CD14-positive monocyte (primary cell): ENCODE data around the gene RTL10. TPM values are rescaled to one million over a fixed set of nuclear protein-coding genes. Genes with fewer than 3 reads are reported as not detected.

Experiments
- DNase-seq, 3 donors: peaks; one replicate each; pipeline ENCODE4 v3.0.0-alpha.2; 2011 to 2022
- H2AFZ ChIP-seq: 2 replicates; pipeline ENCODE4 v1.6.0; 2012; ENCODE audit warnings: mild to moderate bottlenecking, low read depth, low read length, inconsistent platforms; ENCODE audit not compliant: insufficient read depth, poor library complexity, severe bottlenecking
- H3K27ac ChIP-seq, 2 donors: 1 replicate in 1 of 2; 2 replicates in 1 of 2; pipeline ENCODE4 v1.5.1; 2012 to 2013; ENCODE audit warnings: low read length in 2 of 2, control low read depth in 1 of 2, inconsistent platforms in 1 of 2, low read depth in 1 of 2, mild to moderate bottlenecking in 1 of 2
- H3K27me3 ChIP-seq, 2 donors: one replicate each; pipeline versions ENCODE4 v1.6.0 to v1.6.1; 2011 to 2013; ENCODE audit warnings: low read length in 2 of 2; ENCODE audit not compliant: control insufficient read depth in 2 of 2, insufficient read depth in 2 of 2
- H3K36me3 ChIP-seq, 2 donors: replicated peaks in 1 of 2; 1 replicate in 1 of 2; 2 replicates in 1 of 2; pipeline versions ENCODE4 v1.5.1 to v1.6.1; 2012 to 2013; ENCODE audit warnings: low read length in 2 of 2, control low read depth in 1 of 2, inconsistent platforms in 1 of 2, mild to moderate bottlenecking in 1 of 2; ENCODE audit not compliant: insufficient read depth in 2 of 2, control insufficient read depth in 1 of 2
- H3K4me1 ChIP-seq, 2 donors: 1 replicate in 1 of 2; 2 replicates in 1 of 2; pipeline versions ENCODE4 v1.5.1 to v1.6.1; 2012 to 2013; ENCODE audit warnings: low read length in 2 of 2, control low read depth in 1 of 2, inconsistent platforms in 1 of 2, mild to moderate bottlenecking in 1 of 2, moderate library complexity in 1 of 2; ENCODE audit not compliant: insufficient read depth in 2 of 2, control insufficient read depth in 1 of 2
- H3K4me2 ChIP-seq: replicated peaks from 2 replicates; pipeline ENCODE3; 2012; ENCODE audit warnings: low read length, moderate library complexity, mild to moderate bottlenecking; ENCODE audit not compliant: poor library complexity, severe bottlenecking; ENCODE audit errors: extremely low read depth
- H3K4me3 ChIP-seq, 3 experiments: fragments of 200-600 bp in 1 of 3; sonication (generic) in 1 of 3; replicated peaks in 1 of 3; 1 replicate in 2 of 3; 2 replicates in 1 of 3; pipeline ENCODE4 v1.5.1; 2011 to 2013; ENCODE audit warnings: low read length in 3 of 3, mild to moderate bottlenecking in 3 of 3, control low read depth in 2 of 3, low read depth in 2 of 3, inconsistent platforms in 1 of 3, moderate library complexity in 1 of 3
- H3K79me2 ChIP-seq: 2 replicates; pipeline ENCODE4 v1.6.0; 2012; ENCODE audit warnings: mild to moderate bottlenecking, control low read depth, inconsistent platforms, low read length, moderate library complexity; ENCODE audit not compliant: insufficient read depth
- H3K9ac ChIP-seq: 2 replicates; pipeline ENCODE4 v1.6.0; 2017; ENCODE audit warnings: low read length, mild to moderate bottlenecking; ENCODE audit not compliant: insufficient read depth, poor library complexity, severe bottlenecking
- H3K9me3 ChIP-seq, 2 donors: replicated peaks in 1 of 2; 1 replicate in 1 of 2; 2 replicates in 1 of 2; pipeline versions ENCODE4 v1.5.1 to v1.6.1; 2012 to 2013; ENCODE audit warnings: low read length in 2 of 2, control low read depth in 1 of 2; ENCODE audit not compliant: control insufficient read depth in 1 of 2, insufficient read depth in 1 of 2
- H4K20me1 ChIP-seq: 2 replicates; pipeline ENCODE4 v1.6.0; 2012; ENCODE audit warnings: mild to moderate bottlenecking, low read length, control low read depth, moderate library complexity; ENCODE audit not compliant: insufficient read depth
- H3K27ac Mint-ChIP-seq, 7 donors: one replicate each; pipeline ENCODE4 v1.8.0; 2020; ENCODE audit warnings: mild to moderate bottlenecking in 7 of 7, mixed read lengths in 7 of 7, moderate library complexity in 6 of 7, inconsistent platforms in 2 of 7
- H3K27me3 Mint-ChIP-seq, 3 donors: one replicate each; pipeline ENCODE4 v1.8.0; 2021 to 2022; ENCODE audit warnings: low read depth in 3 of 3, mild to moderate bottlenecking in 3 of 3, mixed read lengths in 3 of 3, moderate library complexity in 3 of 3, inconsistent platforms in 1 of 3
- H3K36me3 Mint-ChIP-seq, 2 donors: one replicate each; pipeline ENCODE4 v1.8.0; 2020; ENCODE audit warnings: mixed read lengths in 2 of 2, inconsistent platforms in 1 of 2, mild to moderate bottlenecking in 1 of 2
- H3K4me1 Mint-ChIP-seq: one replicate; pipeline ENCODE4 v1.8.0; 2020; ENCODE audit warnings: mild to moderate bottlenecking, mixed read lengths
- H3K4me3 Mint-ChIP-seq, 2 donors: one replicate each; pipeline ENCODE4 v1.8.0; 2020; ENCODE audit warnings: mild to moderate bottlenecking in 2 of 2, mixed read lengths in 2 of 2, moderate library complexity in 1 of 2
- H3K9me3 Mint-ChIP-seq, 7 donors: one replicate each; pipeline ENCODE4 v1.8.0; 2020 to 2022; ENCODE audit warnings: mixed read lengths in 7 of 7, mild to moderate bottlenecking in 6 of 7, moderate library complexity in 6 of 7, inconsistent platforms in 2 of 7
- WGBS: methylation state at CpG from one replicate; pipeline ENCODE4 v1.1.5; 2013; ENCODE audit warnings: missing lambda C conversion rate; ENCODE audit not compliant: insufficient coverage; 5-methylcytosine and 5-hydroxymethylcytosine counted together
- intact Hi-C, 2 donors: fragments of 100-400 bp; cut with micrococcal nuclease; formaldehyde crosslinking; loops; one replicate each; pipeline versions ENCODE4 v1.15.0 to v1.15.1; 2023
- polyA plus RNA-seq, 3 donors: library from polyadenylated mRNA; depleted of rRNA in 1 of 3; unstranded in 2 of 3; stranded (reverse) in 1 of 3; fragments of 300-500 nt in 2 of 3; fragments of >200 nt in 1 of 3; fragmentation: Illumina TruSeq in 2 of 3; gene quantifications; 1 replicate in 2 of 3; 2 replicates in 1 of 3; pipeline ENCODE4 v1.2.3, GENCODE V29; 2012 to 2021
- TF ChIP-seq, protein P1 (sequence below): fragments of 200-600 bp; IDR thresholded peaks from one replicate; pipeline ENCODE4 v1.8.0; 2022; ENCODE audit warnings: antibody characterized with exemption, mild to moderate bottlenecking

Gene RTL10
- polyA plus RNA-seq, 3 donors = 1.4 to 6.5 (median 1.5) TPM

DNA sequence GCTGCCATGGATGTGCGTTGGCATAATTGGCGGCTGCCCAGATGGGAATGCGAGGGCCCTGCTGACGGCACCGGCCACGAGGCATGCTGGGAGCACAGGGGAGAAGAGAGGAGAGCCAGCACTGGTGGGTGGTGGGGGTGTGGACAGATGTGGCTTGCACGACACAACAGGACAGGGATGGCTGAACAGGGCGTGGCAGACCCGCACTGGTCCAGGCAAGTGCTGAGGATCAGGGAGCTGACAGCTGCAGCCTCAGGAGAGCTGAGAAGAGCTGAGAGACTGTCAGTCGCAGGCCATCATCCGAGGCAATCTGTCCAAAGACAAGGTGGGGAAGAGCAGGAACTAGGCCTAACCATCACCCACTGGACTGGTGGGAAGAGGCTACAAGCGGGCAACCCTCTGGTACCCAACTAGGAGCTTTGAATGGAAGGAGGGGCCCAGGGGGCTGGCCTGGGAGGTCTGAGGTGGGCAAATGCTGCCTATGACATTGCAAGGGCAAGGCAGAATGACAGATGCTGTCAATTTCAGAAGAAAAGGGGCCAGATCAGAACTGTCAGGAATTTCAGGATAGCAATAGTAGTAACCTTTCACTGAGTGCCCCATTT, 2.4 kb downstream of the RTL10 start:
- peaks cover 0 to 4% (median 1%) of the 10 kb centered on the region in 3 donors for H3K27me3 Mint-ChIP-seq
- H3K4me3 Mint-ChIP-seq = no peak overlapping the region
- WGBS = 97% methylated on average over 12 of the region's 12 CpGs
- Histone ChIP-seq H2AFZ (no peak overlapping the region), H3K27ac (no peak overlapping the region), H3K4me3 (no peak overlapping the region), H3K36me3 (peaks cover 19 to 24% of the 10 kb centered on the region in 2 donors), H3K4me1 (peaks cover 29 to 31% of the 10 kb centered on the region in 2 donors), H3K4me2 (no peak overlapping the region), H3K27me3 (no peaks in the 10 kb centered on the region), H4K20me1 (peaks cover 6% of the 10 kb centered on the region), H3K9ac (no peak overlapping the region), H3K9me3 (no peaks in the 10 kb centered on the region), H3K79me2 (peaks cover 49% of the 10 kb centered on the region)
- intact Hi-C loops = loop anchor here (5.0 to 10.0 kb wide), 4 partner anchors 35 to 377 kb away; partner anchors contain the start of genes ARVCF (in 1 of the 2), CDC45 (in 1 of the 2), RANBP1 (in 1 of the 2) and TRMT2A (in 1 of the 2)
- peak overlapping the region in 4 of 7 donors; percentile 12 to 63 (median 62) for H3K27ac Mint-ChIP-seq
- peaks cover 28% of the 10 kb centered on the region for H3K4me1 Mint-ChIP-seq
- TF ChIP-seq, protein P1, sequence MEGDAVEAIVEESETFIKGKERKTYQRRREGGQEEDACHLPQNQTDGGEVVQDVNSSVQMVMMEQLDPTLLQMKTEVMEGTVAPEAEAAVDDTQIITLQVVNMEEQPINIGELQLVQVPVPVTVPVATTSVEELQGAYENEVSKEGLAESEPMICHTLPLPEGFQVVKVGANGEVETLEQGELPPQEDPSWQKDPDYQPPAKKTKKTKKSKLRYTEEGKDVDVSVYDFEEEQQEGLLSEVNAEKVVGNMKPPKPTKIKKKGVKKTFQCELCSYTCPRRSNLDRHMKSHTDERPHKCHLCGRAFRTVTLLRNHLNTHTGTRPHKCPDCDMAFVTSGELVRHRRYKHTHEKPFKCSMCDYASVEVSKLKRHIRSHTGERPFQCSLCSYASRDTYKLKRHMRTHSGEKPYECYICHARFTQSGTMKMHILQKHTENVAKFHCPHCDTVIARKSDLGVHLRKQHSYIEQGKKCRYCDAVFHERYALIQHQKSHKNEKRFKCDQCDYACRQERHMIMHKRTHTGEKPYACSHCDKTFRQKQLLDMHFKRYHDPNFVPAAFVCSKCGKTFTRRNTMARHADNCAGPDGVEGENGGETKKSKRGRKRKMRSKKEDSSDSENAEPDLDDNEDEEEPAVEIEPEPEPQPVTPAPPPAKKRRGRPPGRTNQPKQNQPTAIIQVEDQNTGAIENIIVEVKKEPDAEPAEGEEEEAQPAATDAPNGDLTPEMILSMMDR = no peak
- peaks cover 16 to 31% of the 10 kb centered on the region in 2 donors for H3K36me3 Mint-ChIP-seq
- peaks cover 0 to 3% (median 2%) of the 10 kb centered on the region in 7 donors for H3K9me3 Mint-ChIP-seq
- DNase-seq = no peak

DNA sequence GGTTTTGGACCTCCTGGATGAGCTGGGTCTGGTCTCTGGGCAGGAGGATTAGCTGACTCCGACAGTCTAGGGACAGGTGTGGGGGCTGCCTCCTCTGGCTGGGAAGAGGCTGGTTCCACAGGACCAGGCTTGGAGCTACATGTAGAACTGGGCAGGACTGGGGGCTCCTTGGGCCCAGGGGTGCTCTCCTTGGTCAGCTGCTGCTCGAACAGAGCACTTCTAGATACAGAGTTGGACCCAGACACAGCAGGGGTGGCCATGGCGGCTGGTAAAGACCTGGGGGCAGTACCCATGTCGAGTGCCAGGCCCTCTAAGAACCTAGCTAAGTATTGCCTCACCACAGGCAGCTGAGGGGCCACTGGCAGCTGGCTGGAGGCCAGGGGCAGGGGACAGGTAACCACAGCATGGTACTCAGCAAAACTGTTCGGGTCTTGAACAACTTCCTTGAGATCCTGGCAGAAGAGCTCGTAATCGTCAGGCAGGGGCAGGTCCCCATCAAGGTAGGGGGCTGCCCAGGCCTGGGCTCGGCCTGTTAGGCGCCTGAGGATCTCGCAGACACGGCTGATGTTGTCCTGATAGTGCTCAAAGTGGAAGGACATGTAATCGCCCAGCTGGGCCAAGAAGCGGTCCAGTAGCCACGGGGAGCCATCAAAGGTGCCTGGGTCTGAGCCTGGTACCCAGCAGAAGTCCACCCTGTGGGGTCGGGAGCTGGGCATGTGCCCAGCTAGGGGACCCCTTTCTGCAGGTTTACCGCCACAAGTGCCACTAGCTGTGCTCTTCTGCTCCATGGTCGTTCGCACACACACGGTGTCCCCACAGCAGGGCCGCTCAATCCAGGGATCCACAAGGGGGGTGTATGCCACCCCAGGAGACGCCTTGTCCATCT, 3.1 kb downstream of the RTL10 start:
- Mint-ChIP-seq H3K4me1 (peaks cover 28% of the 10 kb centered on the region), H3K4me3 (no peak overlapping the region), H3K27me3 (peaks cover 0 to 4% (median 1%) of the 10 kb centered on the region in 3 donors), H3K9me3 (peaks cover 0 to 7% (median 3%) of the 10 kb centered on the region in 7 donors), H3K36me3 (peaks cover 16 to 31% of the 10 kb centered on the region in 2 donors), H3K27ac (peak overlapping the region in 3 of 7 donors; percentile 32 to 63 (median 35))
- H3K27me3 ChIP-seq = no peaks in the 10 kb centered on the region
- WGBS = 86% methylated on average over 21 of the region's 21 CpGs
- TF ChIP-seq, protein P1 = no peak
- no peak for DNase-seq
- H3K9me3 ChIP-seq = no peaks in the 10 kb centered on the region
- no peak overlapping the region for H3K4me3 ChIP-seq
- no peak overlapping the region for H3K4me2 ChIP-seq
- H3K27ac ChIP-seq = peak overlapping the region in 1 of 2 donors; percentile 9
- H4K20me1 ChIP-seq = peaks cover 6% of the 10 kb centered on the region
- intact Hi-C loops = loop anchor here (5.0 to 10.0 kb wide), 4 partner anchors 36 to 377 kb away; partner anchors contain the start of genes ARVCF (in 1 of the 2), CDC45 (in 1 of the 2), RANBP1 (in 1 of the 2) and TRMT2A (in 1 of the 2)
- peaks cover 48% of the 10 kb centered on the region for H3K79me2 ChIP-seq
- no peak overlapping the region for H3K9ac ChIP-seq
- no peak overlapping the region for H2AFZ ChIP-seq
- peaks cover 29 to 31% of the 10 kb centered on the region in 2 donors for H3K4me1 ChIP-seq
- peaks cover 19 to 24% of the 10 kb centered on the region in 2 donors for H3K36me3 ChIP-seq
